ENCODE data around the gene AVPR1B.
A peak's percentile ranks its signal among the peaks of the same experiment; 100 is the strongest.

AVPR1B gene

GRCh38 chr1:206112600-206113301 lies 4.4 kb downstream of the AVPR1B start:
- no peak for DNase-seq (ENCODE audit: low spot score)

GRCh38 chr1:206111271-206111927 lies 5.8 kb downstream of the AVPR1B start:
- no peak for DNase-seq (ENCODE audit: low spot score)

GRCh38 chr1:206110820-206111219 lies 6.4 kb downstream of the AVPR1B start:
- DNase-seq (ENCODE audit: low spot score) = no peak

DNA sequence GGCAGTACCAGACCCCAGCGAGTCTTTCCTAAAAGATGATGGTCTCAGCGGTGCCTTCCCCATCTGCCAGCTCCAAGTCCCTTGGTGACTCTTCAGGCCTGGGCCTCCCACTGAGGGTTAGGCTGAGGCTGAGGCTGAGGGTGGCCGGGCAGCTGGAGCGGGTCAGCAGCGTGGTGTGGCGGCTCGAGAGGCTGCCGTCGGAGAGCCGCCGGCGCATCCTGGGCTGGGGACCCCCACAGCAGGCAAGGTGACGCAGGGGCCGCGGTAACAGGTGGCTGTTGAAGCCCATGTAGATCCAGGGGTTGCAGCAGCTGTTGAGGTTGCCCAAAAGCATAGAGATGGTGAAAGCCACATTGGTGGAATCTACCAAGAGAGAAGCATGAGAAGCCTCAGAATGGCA lies 7.0 kb downstream of the AVPR1B start:
- DNase-seq (ENCODE audit: low spot score) = no peak

DNA sequence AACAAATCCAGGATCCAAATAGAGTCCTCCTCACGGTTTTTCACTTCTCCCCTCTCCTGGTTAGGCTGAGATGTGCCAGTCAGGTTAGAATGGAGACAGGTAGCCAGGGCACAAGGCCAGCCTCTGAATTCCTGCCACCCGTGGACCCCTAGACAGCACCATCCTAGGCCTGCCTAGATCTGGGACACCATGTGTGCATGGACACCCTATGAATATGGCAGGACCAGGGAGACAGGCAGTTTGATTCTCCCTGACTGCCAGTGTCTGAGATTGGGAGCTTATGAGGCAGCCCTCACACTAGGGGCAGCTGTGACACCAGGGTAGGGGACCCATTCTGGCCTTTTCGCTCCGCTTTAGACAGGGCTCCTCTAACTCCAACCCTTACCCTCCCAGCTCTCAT lies 7.5 kb downstream of the AVPR1B start:
- DNase-seq (ENCODE audit: low spot score) = no peak

- DNase-seq (ENCODE audit: low spot score) = no peak
Observed at GRCh38 chr1:206108635-206109034, 8.6 kb downstream of the AVPR1B start.

- no peak for DNase-seq (ENCODE audit: low spot score)
Observed at GRCh38 chr1:206107168-206107544, 10.0 kb downstream of the AVPR1B start.

GRCh38 chr1:206106328-206107167 lies 10.6 kb downstream of the AVPR1B start:
- DNase-seq (ENCODE audit: low spot score) = peak; percentile 72

DNA sequence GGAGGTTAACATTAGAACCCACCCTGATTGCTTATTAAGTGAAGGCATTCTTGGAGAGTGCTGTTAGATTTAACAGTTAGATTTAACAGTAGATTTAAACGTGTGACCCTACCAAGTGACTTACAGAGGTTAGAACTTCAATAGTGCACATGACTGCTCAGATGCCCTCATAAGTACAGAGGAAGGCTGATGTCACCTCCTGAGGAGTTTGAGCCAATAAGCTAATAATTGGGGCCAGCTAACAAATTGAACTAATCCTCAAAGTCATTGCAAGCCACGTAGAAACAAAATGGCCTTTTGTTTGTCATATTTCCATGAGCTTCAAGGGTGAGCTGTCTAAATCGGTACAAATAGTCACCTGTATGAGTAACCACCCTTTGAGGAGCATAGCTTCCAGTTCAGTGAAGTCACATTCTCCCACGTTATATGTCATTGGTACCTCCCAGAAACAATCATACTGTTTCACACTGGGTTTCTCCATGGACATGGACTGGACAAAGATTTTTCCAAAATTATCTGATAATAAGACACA lies 11.7 kb downstream of the AVPR1B start:
- DNase-seq (ENCODE audit: low spot score) = no peak

- no peak for DNase-seq (ENCODE audit: low spot score)
Observed at GRCh38 chr1:206103979-206104378, 13.2 kb downstream of the AVPR1B start.

DNA sequence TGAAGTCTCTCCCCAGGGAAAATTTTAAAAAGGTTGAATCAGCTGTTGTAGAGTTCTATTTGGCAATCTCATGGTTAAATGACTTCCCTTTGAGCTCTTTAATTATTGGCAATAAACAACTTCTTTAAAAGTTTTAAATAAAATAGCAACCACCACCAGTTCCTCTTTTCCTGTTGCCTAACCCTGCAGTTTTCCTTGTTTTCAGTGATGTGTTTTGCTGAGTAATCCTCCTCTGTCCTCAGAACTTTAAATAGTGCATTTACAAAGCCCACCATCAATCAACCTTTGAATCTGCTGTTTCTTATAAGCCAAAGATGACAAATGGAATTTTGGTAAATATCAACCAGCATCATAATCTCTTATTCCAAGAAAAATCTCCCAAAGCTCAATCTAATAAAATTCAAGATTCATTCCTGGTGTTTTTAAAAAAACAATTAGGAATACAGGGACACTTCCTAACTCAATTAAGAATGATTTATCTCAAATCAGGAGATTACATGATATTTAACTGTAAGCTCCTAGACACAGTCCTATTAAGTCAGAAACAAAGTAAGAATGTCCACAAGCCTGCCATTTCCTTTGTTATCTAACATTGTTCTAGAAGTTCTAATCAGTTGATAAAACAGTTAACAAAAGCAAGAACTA lies 14.8 kb downstream of the AVPR1B start:
- DNase-seq (ENCODE audit: low spot score) = no peak

DNA sequence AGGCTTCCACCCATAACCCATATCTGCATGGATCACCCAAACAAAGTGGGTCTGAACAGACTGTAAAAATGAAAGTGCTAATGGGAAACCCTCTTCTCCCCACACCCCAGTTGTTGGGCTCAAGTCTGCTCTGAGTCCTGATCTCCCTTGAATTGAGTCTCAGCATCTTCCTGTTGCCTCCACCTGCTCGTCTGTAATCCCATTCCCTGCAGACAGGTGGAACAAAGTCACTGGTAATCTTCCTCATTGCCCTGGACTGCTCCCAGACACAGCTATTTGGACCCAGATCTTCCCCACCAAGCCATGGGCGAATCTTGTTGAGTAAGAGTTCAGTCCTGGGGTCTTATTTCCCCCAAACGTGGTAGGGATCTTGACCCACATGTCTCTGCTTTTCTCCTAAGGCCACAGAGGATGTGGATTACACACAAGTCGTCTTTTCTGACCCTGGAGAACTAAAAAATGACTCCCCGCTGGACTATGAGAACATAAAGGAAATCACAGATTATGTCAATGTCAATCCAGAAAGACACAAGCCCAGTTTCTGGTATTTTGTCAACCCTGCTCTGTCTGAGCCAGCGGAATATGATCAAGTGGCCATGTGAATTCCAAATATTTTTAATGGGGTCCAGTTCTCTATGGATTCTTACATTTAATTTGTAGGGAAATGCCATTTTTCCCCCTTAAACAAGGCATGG lies 15.7 kb downstream of the AVPR1B start:
- no peak for DNase-seq (ENCODE audit: low spot score)

GRCh38 chr1:206100226-206100815 lies 16.9 kb downstream of the AVPR1B start:
- peak; percentile 65 for DNase-seq (ENCODE audit: low spot score)

- DNase-seq (ENCODE audit: low spot score) = no peak
Observed at GRCh38 chr1:206098242-206098919, 18.8 kb downstream of the AVPR1B start.

GRCh38 chr1:206097381-206097780 lies 19.8 kb downstream of the AVPR1B start:
- DNase-seq (ENCODE audit: low spot score) = no peak

GRCh38 chr1:206094024-206094423 lies 23.2 kb downstream of the AVPR1B start:
- no peak for DNase-seq (ENCODE audit: low spot score)

DNA sequence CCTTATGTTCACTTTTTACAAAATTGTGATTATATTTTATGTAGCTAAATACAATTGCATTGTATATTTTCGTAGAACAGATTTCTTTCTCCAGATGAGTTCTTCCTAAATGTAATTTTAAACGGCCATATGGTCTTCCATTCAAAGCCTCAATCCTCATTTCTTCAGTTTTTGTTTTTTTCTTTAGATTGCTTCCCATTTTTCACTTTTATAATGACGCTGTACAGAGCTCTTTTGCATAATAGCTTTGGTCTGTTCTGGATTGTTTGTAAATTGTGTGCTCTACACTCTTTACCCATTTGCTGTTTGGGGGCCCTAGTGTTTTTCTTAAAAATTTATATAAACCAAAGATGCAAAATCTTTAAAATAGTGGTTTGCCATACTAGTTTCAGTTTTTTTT lies 27.8 kb downstream of the AVPR1B start:
- DNase-seq (ENCODE audit: low spot score) = no peak

- DNase-seq (ENCODE audit: low spot score) = no peak
Observed at GRCh38 chr1:206087091-206087490, 30.1 kb downstream of the AVPR1B start.

DNA sequence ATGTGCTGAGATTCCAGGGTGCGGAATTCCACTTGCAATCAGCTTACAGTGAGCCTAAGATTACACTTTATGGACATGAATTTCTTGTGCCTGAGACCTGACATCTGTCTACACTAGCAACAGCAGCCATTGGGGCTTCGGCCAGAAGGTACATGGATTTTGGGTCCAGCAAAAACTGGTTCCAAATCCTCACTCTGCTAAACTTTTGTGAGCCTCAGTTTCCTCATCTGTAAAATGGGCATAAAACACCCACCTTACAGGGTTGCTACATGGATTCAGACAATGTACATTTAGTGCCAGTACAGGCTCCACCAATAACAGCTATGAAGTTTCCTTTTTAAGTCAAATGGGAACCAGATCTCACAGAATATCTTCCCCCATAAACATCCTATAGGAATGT lies 33.4 kb downstream of the AVPR1B start:
- no peak for DNase-seq (ENCODE audit: low spot score)
